Measurements from ENCODE around the gene FMC1.
A peak's percentile ranks its signal among the peaks of the same experiment; 100 is the strongest.

FMC1 gene

DNA sequence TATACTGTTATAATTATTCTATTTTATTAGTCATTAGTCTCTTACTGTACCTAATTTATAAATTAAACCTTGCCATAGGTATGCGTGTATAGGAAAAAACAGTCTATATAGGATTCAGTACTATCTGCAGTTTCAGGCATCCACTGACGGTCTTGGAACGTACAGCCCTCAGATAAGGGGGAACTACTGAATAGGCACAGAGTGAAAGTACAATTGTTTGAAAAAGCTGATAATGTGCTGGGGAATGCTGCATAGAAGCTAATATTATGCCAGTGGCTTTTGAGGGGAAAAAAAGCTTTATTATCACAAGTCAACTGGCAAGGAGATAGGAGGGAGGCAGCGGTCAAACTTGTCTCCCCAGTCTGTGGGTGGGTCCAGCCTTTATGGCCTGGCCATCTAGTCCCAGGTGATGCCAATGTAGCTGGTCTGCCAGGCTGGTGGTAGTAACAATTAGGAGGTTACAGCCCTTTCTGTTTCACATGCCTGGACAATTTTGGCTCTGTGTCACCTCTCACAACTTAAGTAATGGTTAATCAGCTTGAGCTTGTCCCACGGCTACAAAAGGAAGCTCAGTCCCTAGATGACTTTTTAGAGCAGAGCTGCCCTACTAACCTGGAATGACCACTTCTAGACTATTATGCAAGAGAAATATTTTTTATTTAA lies 8.3 kb upstream of the FMC1 start:
- TF ChIP-seq, protein P1, sequence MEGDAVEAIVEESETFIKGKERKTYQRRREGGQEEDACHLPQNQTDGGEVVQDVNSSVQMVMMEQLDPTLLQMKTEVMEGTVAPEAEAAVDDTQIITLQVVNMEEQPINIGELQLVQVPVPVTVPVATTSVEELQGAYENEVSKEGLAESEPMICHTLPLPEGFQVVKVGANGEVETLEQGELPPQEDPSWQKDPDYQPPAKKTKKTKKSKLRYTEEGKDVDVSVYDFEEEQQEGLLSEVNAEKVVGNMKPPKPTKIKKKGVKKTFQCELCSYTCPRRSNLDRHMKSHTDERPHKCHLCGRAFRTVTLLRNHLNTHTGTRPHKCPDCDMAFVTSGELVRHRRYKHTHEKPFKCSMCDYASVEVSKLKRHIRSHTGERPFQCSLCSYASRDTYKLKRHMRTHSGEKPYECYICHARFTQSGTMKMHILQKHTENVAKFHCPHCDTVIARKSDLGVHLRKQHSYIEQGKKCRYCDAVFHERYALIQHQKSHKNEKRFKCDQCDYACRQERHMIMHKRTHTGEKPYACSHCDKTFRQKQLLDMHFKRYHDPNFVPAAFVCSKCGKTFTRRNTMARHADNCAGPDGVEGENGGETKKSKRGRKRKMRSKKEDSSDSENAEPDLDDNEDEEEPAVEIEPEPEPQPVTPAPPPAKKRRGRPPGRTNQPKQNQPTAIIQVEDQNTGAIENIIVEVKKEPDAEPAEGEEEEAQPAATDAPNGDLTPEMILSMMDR (conservative IDR thresholded peaks at IDR 0.05) = no peak
- H3K27ac ChIP-seq = peak overlapping the region; percentile 20

DNA sequence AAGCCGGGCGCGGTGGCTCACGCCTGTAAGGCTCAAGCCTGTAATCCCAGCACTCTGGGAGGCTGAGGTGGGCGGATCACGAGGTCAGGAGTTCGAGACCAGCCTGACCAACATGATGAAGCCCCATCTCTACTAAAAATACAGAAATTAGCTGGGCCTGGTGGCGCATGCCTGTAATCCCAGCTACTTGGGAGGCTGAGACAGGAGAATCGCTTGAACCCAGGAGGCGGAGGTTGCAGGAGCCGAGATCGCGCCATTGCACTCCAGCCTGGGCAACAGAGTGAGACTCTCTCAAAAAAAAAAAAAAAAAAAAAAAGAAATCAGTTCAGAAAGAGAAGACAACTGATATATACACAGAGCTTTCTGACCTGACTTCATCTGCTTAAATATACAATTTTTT lies 7.7 kb upstream of the FMC1 start:
- H3K27ac ChIP-seq = peak overlapping the region; percentile 20

DNA sequence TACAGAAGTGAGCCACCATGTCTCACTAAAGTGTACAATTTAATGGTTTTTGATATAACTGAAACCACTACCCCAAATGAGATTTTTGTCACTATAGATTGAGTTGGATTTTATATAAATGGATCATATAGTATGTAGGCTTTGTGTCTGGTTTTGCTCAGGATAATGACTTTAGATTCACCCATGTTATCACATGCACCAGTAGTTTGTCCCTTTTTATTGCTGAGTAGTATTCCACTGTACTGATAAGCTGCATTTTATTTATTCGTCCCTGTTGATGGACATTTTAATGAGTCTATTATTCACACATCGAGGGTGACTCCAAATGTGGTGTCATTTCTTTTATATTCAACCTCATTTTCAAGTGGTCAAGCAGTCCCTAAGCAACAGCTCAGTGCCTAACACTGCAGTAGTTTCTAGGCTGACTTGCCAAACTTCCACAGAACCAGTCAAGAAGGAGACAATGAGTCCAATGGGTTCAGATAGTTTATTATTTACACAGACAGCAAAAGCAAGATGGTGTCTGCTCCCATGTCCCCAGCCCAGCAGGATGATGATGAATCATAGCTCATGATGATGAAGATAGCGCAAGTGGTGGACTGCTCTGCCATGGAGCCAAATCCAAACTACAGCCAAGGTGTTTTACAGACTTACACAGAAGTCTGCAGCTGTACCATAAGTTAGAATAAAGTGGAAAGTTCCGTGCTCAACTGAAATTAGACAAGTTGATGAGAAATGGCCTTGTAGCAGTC lies 6.6 kb upstream of the FMC1 start:
- TF ChIP-seq, protein P1 (conservative IDR thresholded peaks at IDR 0.05) = no peak
- H3K27ac ChIP-seq = no peak overlapping the region

DNA sequence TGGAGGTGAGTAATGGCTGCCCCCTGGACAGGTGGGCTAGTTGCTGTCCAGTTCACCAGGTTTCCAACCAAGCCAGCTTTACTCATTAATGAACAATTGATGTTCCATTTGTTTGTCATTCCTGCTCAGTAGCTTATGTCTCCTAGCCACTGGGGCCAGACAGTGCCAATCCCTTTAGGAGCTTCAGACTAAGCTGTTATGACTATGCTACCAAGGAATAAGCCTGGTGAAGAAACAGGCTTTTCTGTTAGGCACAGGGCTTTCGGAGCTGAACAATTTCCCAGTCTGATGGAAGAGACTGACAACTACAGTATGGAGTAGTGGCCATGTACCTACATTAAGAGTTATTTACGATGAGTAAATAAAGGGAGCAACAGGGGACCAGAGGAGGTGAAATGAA lies 2.1 kb upstream of the FMC1 start:
- TF ChIP-seq, protein P1 (conservative IDR thresholded peaks at IDR 0.05) = no peak
- H3K27ac ChIP-seq = no peak overlapping the region

DNA sequence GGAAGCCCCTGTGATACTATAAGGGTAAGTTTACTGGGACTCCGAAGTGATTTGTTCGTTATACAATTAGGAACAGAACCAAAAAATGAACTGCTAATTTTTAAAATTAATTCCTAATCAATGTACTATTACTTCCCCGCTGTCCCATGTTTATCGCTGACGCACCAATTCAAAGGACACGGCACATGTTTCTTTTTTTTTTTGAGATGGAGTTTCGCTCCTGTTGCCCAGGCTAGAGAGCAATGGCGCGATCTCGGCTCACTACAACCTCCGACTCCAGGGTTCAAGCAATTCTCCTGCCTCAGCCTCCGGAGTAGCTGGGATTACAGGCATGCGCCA lies 1.5 kb upstream of the FMC1 start:
- peak overlapping the region; percentile 100 for H3K27ac ChIP-seq
- TF ChIP-seq, protein P1 (conservative IDR thresholded peaks at IDR 0.05) = no peak

DNA sequence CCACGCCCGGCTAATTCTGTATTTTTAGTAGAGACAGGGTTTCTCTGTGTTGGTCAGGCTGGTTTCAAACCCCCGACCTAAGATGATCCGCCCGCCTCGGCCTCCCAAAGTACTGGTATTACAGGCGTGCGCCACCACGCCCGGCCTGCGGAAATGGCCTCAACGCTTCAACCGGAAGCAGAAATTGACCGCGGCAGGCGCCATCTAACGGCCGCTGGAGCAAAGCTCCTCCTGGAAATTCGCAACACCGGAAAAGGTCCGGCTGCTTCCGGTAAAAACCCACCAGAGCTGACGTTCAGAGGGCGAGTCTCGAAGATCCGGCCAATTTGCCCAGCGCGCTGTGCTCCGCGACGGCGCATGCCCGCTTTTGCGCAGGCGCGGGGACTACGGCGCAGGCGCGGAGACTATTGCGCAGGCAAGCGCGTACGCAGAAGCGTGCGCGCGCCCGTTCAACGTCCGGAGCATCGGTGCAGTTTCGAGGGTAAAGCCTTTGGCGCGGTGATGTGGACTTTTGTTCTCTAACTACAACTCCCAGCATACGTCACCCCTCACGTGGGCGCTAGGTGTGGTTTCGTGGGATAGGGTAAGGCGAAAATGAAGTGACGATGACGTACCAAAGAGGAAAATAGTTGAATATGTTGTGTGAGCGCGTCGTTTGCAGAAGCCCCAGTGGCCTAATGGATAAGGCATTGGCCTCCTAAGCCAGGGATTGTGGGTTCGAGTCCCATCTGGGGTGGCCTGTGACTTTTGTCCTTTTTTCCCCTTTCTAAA lies 915 bp upstream of the FMC1 start:
- H3K27ac ChIP-seq = peak overlapping the region; percentile 100
- TF ChIP-seq, protein P1 (conservative IDR thresholded peaks at IDR 0.05) = peak; percentile 86

DNA sequence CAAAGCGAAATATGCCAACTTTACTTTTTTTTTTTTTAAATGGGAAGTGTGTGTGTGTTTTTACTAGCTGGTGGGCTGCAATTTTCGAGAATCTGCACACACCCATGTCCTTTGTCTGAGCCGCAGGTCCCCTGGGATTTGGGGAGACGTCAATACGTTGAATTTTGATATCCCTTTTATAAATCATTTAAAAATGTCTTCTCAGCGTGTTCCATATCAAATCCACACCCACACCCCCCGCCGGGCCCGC lies 404 bp upstream of the FMC1 start:
- TF ChIP-seq, protein P1 (conservative IDR thresholded peaks at IDR 0.05) = no peak
- H3K27ac ChIP-seq = peak overlapping the region; percentile 100

DNA sequence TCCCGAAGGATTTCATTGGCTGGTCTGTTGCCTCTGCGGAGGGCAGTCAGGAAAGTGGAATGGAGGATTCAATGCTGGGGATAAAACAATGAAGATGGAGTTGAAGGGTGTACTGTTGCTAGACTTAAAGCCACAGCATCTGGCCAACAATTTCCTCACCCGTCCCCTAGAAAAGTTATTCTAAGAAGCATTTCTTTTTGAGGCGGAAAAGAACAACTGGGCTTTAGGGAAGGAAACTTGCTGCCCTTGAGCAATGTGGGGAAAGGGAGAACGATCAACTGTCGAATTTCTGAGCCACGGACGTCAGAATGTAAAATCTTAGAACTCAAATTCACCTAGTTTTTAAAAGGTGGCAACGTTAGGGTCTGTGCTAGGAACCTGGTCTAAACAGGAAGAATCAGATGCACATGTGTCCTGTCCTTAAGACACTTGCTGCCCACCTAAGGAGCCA lies 664 bp downstream of the FMC1 start:
- TF ChIP-seq, protein P1 (conservative IDR thresholded peaks at IDR 0.05) = no peak
- H3K27ac ChIP-seq = peak overlapping the region; percentile 100

Data from VCaP (cell line).